Measurements from ENCODE around the gene ARL13A. TPM values are rescaled to one million over a fixed set of nuclear protein-coding genes. Genes with fewer than 3 reads are reported as not detected.

The ARL13A gene
- total and polyA plus RNA-seq, 2 of the 13 experiments (the other 11 are each of a cell fraction or from before 2014, with no cell fraction given) = not detected

GRCh38 chrX:101040197-101040596, 70.7 kb downstream of the ARL13A start:
- 90% methylated on average over 4 of the region's 4 CpGs for WGBS (ENCODE audit: low lambda C conversion rate)
- Histone ChIP-seq H3K4me3 (replicated peaks in 1 of 3; ENCODE audit: insufficient read depth in 1 of 3, low read depth in 2 of 3, low read length in 3 of 3) (no peak overlapping the region), H3K4me2 (ENCODE audit: low read depth, low read length) (no peak overlapping the region), H3K79me2 (ENCODE audit: insufficient read depth, low read length) (no peaks in the 10 kb centered on the region), H3K9ac (ENCODE audit: insufficient read depth, low read depth, low read length) (no peak overlapping the region), H3K27me3 (ENCODE audit: control insufficient read depth in 1 of 2, insufficient read depth in 2 of 2, low read length in 2 of 2) (no peaks in the 10 kb centered on the region), H4K20me1 (ENCODE audit: insufficient read depth, low read length) (no peaks in the 10 kb centered on the region), H3K27ac (ENCODE audit: extremely low read length, insufficient read depth, low read length) (no peak overlapping the region), H2AFZ (ENCODE audit: low read length) (no peak overlapping the region), H3K9me3 (ENCODE audit: low read length) (no peaks in the 10 kb centered on the region), H3K4me1 (ENCODE audit: insufficient read depth, low read length) (no peaks in the 10 kb centered on the region), H3K36me3 (replicated peaks in 1 of 2; ENCODE audit: control insufficient read depth in 1 of 2, insufficient read depth in 2 of 2, low read length in 2 of 2) (0 out of 5 replicates have a peak, but pooled peaks cover 0 to 4% of the 10 kb centered on the region in 2 experiments)
- FAIRE-seq = no peak
- intact Hi-C loops (cut with micrococcal nuclease; ENCODE audit: unreplicated experiment) (no loop called here), in situ Hi-C loops (cut with HindIII; ENCODE audit: extremely low pct_ligation_motif_present, low pct_unique_long_range_greater_than_20kb) (no loop called here)
- CTCF ChIA-PET (ENCODE audit: low intra/inter-chr PET ratio, low total read pairs) = no interaction called here
- no TSS peak for BruUV-seq (replicated peaks)
- POLR2A ChIA-PET = no interaction called here
- no peak for DNase-seq (ENCODE audit: low spot score)
- ATAC-seq = no peak
- TF ChIP-seq, protein P1, sequence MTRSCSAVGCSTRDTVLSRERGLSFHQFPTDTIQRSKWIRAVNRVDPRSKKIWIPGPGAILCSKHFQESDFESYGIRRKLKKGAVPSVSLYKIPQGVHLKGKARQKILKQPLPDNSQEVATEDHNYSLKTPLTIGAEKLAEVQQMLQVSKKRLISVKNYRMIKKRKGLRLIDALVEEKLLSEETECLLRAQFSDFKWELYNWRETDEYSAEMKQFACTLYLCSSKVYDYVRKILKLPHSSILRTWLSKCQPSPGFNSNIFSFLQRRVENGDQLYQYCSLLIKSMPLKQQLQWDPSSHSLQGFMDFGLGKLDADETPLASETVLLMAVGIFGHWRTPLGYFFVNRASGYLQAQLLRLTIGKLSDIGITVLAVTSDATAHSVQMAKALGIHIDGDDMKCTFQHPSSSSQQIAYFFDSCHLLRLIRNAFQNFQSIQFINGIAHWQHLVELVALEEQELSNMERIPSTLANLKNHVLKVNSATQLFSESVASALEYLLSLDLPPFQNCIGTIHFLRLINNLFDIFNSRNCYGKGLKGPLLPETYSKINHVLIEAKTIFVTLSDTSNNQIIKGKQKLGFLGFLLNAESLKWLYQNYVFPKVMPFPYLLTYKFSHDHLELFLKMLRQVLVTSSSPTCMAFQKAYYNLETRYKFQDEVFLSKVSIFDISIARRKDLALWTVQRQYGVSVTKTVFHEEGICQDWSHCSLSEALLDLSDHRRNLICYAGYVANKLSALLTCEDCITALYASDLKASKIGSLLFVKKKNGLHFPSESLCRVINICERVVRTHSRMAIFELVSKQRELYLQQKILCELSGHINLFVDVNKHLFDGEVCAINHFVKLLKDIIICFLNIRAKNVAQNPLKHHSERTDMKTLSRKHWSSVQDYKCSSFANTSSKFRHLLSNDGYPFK (CRISPR knock-in tag; IDR thresholded peaks at IDR 0.05; ENCODE audit: borderline replicate concordance) = no peak
- TF ChIP-seq HIVEP1 (CRISPR knock-in tag; IDR thresholded peaks at IDR 0.05) = no peak
- TF ChIP-seq ATF5 (CRISPR knock-in tag; IDR thresholded peaks at IDR 0.05; ENCODE audit: low read depth) = no peak
- TF ChIP-seq KDM2A (CRISPR knock-in tag; IDR thresholded peaks at IDR 0.05; ENCODE audit: borderline replicate concordance, low read depth) = no peak
- TF ChIP-seq RBM22 (optimal IDR thresholded peaks at IDR 0.05; ENCODE audit: low read length) = no peak
- TF ChIP-seq ZEB1 (IDR thresholded peaks at IDR 0.05; ENCODE audit: insufficient replicate concordance, low read depth) = no peak
- TF ChIP-seq, protein P2, sequence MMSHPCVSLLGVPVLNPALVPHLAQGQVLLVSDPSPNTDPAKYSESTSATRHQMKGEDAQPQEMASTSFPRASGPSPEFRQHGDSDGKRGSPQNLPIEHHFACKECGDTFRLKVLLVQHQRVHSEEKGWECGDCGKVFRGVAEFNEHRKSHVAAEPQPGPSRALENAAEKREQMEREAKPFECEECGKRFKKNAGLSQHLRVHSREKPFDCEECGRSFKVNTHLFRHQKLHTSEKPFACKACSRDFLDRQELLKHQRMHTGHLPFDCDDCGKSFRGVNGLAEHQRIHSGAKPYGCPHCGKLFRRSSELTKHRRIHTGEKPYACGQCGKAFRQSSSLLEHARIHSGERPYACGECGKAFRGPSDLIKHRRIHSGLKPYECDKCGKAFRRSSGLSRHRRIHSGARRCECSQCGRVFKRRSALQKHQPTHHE (CRISPR knock-in tag; IDR thresholded peaks at IDR 0.05; ENCODE audit: borderline replicate concordance) = no peak
- TF ChIP-seq, protein P3, sequence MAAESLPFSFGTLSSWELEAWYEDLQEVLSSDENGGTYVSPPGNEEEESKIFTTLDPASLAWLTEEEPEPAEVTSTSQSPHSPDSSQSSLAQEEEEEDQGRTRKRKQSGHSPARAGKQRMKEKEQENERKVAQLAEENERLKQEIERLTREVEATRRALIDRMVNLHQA (CRISPR knock-in tag; IDR thresholded peaks at IDR 0.05) = no peak
- no peak for TF ChIP-seq NFAT5 (CRISPR knock-in tag; IDR thresholded peaks at IDR 0.05)
